Activated CD4-positive, alpha-beta T cell treated with anti-CD3 and anti-CD28 coated beads for 4 hours (primary cell): Measurements from ENCODE around the gene ATXN3L.

ENCODE experiments used
- DNase-seq, 2 donors: peaks; one replicate each; pipeline ENCODE4 v3.0.0-alpha.2; 2020

The ATXN3L gene

DNA sequence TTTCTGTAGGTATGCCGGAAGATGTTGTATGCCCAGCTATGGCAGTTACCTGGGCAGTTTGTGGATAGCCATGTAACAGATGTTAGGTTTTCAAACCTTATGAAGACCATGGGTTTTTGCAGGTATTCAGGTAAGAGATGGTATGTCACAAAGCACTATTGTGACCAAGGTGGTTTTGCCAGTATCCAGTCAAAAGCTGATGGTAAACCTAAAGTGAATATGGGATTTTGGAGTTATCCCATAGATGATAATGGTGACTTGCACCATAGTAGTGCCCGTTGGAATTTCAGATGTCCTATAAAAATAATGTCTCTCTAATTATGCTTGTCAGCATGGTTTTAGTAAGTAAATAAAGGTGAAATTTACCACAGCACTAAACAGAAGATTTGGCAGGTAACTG lies at the start of gene ATXN3L:
Gene ATXN3L, minus strand, starts transcription at position 101 of the 400 bp plus-strand sequence. CDS start 119 bp downstream, outside the sequence.
- DNase-seq = no peak

DNA sequence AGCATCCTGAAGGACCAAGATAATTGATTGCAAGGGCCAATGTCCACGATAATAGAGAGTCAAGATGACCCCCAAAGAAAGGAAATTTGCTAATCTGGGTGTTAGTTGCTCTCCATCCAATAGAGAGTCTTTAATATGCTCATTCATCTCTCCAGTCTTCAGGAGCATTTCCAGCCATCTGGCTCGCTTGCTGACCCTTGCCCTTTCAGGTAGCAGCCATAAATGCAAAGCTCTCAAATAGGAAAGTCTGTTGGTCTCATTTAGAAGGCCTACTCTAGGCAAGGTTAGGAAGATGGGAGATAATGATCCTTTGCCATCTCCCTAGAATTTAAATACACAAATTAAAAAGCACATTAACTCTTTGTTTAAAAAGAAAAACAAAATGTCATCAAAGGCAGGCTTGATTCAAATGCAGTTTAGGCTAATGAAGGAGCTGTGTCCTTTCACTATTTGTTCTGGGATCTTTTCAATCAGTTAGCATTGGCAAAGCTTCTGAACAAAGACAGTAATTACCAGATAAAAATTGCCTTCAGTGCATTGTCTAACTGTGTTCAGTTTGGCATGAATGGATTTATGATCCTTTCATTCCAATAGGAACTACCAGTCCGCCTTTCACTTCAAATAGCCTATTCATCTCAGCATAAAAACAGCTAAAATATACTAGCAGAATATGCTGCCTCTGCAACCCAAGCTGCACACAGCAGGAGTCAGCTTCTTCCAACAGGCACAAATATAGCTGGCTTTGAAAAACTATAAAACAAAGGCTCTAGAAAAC lies 49.6 kb upstream of the ATXN3L start:
- no peak for DNase-seq

DNA sequence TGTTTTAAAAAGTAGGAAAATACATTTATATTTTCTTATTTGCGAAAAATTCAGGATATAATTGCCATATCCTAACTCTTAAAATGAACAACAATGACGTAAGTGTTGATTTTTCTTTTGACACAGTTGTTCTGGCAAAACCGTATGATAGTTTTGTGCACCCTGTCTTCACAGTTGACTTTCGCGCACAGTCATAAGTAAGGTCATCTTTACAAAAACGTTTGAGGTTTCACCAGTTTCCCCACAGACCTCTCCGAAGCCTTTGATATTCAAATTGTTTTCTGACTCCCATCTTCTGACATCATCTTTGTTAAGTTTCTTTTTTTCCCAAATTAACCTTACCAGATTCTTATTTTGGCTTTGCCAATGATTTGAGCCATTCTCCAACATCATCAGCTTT lies 48.1 kb upstream of the ATXN3L start:
- no peak for DNase-seq

DNA sequence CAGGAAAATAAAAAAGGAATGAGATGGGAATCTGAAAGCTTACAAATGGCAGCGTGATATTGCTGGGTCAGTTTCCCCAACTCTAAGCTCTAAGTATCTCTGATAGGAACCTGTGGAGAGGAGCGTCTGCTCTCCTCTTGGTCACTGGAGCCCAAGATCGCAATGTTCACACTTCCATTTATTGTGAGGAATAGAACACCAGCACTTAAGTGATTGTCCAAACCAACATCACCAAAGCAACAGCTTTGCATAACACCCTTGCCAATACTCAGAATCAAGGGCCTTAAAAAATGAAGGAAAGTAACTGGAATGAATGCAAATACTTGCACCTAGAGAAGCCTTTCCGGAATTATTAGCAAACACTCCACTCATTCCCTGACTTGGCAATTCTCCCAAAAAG lies 46.8 kb upstream of the ATXN3L start:
- no peak for DNase-seq

DNA sequence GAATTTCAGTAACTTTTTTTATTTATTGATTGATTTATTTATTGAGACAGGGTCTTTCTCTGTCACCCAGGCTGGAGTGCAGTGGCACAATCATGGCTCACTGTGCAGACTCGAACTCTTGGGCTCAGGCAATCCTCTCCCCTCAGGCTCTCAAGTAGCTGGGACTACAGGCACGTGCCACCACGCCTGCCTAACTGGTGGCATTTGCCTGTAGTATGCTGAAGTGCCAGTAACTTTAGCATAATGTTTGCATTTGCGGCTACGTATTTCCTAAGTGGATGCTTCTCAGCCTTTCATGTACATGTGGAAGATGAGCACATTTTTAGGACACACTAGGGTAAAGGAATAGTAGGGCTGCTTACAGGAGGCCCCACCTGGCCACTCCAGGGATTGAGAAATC lies 45.3 kb upstream of the ATXN3L start:
- no peak for DNase-seq

DNA sequence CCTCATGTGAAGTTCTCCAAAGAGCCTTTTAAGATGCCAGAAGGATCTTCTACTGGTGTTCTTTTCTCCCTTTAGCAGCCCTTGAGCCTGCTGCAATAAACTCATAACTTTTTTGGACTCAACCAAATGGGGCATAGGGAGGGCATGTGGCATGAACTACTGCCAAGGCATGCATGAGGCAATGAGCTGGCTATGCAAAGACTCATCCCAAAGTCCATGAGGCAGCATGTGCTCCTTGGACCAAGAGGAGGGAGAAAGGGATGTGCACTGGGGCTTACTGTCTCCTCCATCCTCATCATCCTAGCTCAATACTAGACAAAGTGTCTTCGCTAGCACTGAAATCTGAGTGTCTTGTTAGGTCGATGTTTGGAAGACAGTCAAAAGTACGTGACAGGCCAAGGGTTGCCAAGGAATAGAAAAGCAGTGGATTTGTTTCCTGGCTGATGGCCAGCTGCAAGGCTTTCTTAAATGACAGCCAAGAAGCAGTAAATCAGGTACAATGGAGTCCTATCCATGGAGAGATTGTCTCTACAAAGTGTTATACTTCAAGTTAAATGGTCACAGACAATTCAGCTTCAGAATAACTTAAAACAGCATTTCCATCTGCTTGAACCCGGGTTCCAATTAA lies 44.5 kb upstream of the ATXN3L start:
- no peak for DNase-seq

DNA sequence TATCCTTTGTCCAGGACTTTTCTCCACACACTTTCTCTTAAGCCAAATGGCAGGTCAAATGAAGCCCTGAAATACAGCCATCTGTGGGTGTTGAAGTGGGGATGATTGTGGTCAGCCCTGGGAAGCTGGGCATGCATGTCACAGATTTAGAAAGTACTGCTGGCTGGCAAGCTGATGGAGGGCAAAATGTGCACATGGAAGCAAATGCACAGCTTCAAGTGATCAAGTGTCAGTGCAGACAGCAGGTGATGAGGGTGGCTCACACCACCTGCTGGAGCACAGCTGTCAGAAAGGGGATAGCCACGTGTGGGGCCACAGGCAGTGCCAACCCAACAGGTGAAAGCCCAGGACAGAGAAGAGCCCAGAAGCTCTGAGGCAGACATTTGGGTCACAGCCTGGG lies 40.3 kb upstream of the ATXN3L start:
- no peak for DNase-seq

DNA sequence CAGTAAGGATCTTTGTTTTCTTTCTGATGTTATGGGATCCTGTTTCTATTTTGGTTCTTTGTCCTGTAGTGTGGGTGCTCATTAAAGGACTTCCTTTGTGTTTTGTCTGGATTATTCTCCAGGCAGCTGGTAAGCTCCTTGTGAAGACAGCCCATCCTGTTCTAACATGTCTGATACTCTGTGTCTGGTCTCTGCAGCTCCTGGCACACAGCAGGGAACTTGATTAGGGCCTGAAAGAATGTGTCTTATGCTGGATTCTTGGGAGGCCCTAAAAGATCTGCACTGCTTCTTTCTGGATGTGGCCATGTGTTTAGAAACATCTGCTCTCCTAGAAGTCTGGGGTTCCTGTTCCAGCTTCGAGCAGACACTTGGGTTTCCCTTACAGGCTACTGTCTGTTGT lies 38.1 kb upstream of the ATXN3L start:
- no peak for DNase-seq

DNA sequence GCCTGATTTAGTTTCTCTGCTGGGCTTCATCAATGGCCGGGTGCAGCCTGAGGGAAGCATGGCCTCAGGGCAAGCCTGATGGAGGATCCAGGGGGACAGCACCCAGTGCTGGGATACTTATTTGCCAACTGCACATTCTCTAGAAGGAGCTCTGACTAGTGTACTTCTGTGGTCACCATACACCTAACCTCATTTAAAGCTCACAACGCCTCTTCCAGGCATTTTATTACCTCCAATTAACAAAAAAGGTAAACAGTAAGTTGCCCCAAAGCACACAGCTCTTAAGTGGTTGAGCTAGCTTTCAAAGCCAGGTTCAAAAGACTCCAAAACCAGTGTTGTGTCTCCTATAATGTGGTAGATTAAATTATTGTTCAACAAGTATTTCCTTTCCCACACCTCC lies 26.8 kb upstream of the ATXN3L start:
- no peak for DNase-seq

DNA sequence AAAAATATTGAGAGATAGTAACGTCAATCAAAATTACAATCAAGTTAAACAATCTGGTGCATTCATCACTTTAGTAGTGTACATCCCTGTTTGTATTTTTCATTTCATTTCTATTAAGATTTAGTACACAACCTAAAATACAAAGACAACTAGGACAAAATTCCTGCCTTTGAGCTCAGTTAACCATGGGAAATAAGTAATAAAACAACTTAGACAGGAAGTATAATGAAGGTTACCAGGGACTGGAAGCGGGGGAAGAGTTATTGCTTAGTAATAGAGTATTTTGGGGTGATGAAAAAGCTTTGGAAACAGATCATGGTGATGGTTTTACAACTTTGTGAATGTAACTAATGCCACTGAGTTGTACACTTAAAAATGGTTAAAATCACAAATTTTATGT lies 25.6 kb upstream of the ATXN3L start:
- DNase-seq = no peak

DNA sequence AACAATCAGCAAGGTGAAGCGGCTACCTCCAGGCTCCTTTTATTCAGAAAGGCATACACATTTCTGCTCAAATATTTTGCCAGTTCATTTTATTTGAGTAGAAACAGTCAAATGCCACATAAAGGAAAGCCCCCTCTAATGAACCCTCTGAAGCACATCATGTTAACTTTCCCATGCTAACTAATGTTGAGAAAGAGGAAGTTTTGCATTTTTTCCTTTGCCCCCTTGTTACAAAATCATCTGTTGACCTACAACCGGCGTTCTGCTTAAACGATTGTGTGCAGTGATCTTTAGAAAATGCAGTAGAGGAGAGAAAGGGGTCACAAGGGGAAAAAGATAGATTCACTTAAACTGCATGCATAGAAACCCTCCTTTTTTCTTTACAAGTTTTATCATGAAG lies 25.2 kb upstream of the ATXN3L start:
- no peak for DNase-seq

DNA sequence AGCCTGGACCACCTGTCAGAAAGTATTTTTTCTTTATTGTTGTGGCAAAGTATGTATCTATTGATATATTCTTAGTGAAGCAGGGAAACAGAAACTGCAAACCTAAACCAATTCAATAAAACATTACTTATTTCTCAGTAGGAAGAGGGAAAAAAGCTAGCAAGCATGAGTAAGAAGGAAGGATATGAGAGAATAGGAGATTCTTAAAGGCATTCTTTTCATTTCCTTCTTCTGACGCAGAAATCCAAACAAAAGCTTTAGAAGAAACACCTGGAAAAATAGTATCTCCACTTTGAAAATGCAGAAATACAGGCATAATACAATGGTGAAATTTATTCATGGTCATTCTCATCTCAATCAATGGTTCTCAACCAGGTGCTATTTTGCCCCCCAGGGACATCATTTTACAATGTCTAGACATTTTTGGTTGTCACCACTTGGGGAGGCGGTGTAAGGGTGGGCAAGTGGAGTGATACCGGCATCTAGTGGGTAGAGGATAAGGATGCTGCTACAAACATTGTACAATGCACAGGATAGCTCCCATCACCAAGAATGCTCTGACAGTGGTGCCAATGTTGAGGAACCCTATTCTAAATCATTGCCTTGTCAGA lies 21.7 kb upstream of the ATXN3L start:
- no peak for DNase-seq

DNA sequence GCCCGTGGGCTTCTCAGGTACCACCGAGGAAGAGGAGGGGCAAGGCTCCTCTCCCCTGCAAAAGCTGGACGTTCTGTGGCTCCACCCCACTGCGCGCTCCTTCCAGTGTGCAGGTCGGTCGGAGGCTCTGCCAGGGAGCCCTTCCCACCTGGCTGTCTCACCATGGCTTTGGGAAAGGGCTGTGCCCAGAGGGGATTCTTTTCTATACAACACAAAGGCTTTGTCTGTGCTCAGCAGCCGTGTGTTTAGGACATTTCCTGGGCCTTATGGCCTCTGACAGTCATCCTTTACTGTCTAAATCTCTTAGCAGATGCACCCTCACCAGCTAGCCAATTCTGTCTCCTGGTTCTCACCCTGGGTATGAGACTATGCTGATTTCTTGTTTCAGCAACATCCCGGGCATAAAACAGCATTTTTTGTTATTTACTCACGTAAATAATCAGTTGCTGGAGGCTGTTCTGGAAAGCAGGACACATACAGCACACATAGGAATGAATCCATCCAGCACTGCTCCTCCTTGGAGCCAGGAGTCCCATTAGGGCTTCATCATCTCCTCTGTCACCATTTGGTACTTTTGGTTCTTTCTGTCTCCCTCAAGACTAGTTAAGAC lies 20.4 kb upstream of the ATXN3L start:
- no peak for DNase-seq

DNA sequence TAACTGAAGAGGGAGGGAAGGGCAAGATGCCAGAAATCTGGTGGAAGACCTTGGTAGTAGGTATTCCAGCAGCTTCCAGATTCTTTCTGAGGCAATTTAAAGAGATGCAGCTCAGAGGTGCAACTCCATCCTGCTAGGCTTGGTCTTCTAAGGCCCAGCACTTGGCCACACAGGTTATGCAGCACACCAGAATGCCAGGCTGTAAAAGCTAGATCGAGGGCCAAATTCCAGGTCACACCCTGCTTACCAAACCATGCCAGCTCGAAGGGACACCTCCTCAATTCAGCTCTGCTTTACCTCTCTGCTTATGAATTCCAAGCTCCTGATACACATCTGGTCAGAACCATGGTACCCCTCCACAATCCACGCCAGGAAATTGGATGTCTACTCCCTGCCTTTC lies 19.8 kb upstream of the ATXN3L start:
- no peak for DNase-seq

DNA sequence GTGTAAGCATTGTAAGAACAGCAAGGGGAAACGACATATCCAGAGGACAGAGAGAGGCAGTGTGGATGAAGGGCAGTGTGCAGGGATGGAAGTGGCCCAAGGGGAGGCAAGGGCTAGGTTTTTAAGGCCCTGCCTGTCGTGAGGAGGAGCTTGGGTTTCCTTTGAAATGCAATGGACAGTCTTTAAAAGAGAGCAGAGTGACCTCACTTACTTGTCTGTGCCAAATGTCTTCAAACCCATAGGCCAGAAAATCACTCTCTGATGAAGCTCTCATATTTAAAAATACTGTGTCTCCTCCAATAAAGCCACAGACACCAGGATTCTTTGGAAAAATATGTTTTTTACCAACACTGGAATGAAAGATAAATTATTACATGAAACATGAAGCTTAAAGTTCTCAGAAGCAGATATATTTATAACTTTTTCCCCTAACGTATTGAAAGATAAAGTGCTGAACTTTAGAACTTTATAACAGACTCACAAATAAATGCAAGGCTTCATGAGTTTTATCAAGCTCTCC lies 19.2 kb upstream of the ATXN3L start:
- no peak for DNase-seq

DNA sequence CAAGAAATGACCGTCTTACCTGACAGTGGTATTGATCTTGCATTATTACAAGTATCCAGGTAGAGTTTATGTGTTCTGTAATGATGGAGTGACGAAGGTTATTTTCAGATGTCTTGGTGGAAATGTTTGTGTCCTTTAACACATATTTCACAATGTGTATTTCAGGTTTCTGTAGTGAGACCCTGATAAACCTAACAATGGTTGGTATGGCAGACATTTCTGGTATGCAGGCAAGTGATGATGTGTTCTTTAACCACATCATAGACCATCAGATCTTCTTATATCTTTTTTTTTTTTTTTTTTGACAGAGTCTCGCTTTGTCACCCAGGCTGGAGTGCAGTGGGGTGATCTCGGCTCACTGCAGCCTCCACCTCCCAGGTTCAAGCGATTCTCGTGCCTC lies 14.6 kb upstream of the ATXN3L start:
- no peak for DNase-seq

DNA sequence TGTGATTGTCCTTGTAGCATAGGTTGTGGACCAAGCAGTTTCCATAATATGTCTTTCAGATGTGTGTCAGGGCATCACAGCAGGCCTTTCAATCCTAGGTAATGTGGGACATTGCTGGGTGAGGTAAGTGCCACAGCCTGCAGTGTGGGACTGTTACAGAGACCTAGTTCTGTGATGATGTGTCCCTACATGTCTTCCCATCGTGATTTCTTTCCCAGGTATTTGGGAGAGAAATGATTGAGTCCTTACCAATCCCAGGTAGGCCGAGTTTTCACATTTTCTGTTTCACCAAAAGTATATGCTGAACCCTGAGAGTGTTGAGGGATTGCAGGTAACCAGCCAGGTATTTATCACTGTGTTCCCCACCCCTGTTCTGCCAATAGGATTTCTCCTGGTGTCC lies 10.6 kb upstream of the ATXN3L start:
- no peak for DNase-seq

DNA sequence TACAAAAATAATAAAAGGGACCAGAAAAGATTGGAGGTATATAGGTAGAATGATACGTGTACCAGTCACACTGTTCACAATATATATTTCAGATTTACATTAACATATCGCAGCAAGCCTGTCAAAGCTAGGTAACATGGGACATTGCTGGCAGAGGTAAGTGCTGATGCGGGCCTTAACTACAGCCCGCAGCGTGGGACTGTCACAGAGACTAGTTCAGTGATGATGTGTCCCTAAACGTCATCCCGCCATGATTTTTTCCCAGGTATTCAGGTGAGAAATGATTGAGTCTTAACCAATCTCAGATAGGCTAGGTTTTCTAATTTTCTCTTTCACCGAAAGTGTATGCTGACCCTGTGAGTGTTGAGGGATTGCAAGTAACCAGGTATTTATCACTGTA lies 7.8 kb upstream of the ATXN3L start:
- DNase-seq = no peak

DNA sequence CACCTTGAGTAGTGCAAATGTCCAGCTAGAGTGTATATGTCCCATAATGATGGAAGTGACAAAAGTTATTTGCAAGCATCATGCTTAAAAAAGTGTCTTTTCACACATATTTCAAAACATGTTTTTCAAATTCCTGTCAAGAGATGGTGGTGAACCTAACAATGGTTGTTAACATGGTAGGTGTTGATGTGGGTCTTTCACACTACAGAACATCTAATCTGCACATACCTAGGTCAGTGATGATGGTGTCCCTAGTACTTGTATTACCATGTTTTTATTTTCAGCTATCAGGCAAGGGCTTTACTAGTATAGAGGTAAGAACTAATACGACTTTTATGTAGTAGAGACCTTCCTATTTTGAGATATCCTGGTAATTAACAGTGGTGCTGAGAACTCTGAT lies 3.4 kb upstream of the ATXN3L start:
- no peak for DNase-seq

DNA sequence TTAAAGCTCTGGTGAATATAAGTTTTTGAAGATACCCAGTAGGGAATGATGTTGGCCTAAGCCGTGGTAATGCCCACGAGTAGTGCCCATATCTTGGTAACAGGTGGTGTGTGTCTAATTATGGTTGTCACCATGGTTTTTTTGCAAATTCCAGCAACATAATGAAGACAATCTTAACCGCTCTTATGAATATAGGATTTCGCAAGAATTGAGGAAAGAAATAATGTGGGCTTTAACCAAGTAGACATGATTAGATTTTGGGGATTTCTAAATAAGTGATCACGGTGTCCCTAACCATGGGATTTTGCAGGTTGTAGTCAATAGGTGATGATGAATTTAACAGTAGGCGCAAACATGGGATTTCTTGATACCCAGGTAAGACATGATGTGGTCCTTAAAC lies 2.5 kb downstream of the ATXN3L start:
- DNase-seq = no peak

DNA sequence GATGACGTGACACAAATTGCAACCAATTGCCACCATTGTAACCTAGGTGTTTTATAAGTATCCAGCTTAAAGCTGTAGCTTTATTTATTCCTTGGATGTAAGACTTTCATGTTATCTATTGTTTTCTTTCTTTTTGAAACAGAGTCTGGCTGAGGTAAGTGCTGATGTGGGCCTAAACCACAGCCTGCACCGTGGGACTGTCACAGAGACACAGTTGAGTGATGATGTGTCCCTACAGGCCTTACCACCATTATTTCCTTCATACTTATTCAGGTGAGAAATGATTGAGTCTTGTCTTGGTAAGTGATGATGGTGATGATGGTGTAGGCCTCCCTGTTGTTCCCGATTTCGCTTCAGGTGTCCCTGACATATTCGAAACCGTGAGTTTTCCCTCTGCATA lies 8.3 kb downstream of the ATXN3L start:
- no peak for DNase-seq

DNA sequence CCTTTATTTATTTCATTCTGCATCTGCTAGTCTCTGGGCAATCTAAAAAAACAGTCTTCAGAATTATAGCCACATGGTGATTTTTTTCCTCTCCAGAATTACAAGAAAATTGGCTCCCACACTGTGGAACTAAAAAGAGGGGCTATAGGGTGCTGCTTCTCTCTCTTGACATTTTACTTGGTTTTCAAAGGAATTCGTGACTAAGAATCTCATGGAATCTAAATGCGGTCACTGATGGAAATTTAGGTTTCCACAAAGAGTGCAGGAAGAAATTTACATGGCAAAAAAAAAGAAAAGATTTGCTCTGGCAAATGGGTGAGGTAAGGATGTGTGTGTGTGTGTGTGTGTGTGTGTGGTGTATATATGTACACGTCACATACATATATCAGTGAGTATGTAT lies 10.2 kb downstream of the ATXN3L start:
- no peak for DNase-seq

DNA sequence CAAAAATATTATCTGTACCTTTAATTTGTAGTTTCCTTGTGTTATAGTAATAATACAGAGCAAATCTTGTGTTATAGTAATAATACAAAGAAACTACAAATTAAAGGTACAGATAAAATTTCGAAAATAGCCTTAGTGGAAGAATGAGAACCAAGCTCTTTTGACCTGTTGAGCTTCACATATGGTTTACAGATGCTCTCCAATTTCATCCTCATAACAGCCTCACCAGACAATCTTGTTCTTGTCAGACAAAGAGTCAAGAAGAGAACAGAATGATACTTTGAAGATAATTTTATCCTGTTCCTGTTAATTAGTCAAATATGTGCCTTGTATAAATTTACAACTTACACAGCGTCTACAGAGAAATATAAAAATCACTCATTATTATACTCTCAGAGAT lies 12.8 kb downstream of the ATXN3L start:
- no peak for DNase-seq

DNA sequence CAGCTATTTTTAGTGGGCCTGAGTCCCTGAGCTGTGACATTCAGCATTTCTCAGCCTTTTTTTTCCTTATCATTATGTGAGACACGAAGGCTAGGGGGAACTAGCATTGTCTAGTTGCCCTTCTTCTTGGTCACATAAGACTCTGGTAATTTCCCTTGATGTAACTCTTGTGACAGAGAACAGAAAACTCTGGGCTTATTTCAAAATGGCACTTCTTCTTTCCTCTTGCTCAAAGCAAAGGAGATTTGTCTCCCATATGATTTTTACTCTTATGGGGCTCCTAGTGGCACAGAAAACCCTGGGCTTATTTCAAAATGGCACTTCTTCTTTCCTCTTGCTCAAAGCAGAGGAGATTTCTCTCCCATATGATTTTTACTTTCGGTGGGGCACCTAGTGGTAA lies 14.7 kb downstream of the ATXN3L start:
- no peak for DNase-seq
